ENCODE data around the gene CDH1. TPM values are rescaled to one million over a fixed set of nuclear protein-coding genes. Genes with fewer than 3 reads are reported as not detected.
A peak's percentile ranks its signal among the peaks of the same experiment; 100 is the strongest.
"Not testable (repeated sequence)": the region's sequence is repeated elsewhere in the genome, so short reads cannot be mapped to it uniquely, and the experiment has no call there.

Gene CDH1
- total RNA-seq, 1 experiment from 2014 or later = not detected

- Histone ChIP-seq H3K36me3 (no peaks in the 10 kb centered on the region), H3K4me3 (no peak overlapping the region), H3K27me3 (no peaks in the 10 kb centered on the region), H3K9me3 (no peaks in the 10 kb centered on the region)
- no peak for DNase-seq
These were observed 38.0 kb downstream of the CDH1 start for GRCh38 chr16:68774982-68775634.

DNA sequence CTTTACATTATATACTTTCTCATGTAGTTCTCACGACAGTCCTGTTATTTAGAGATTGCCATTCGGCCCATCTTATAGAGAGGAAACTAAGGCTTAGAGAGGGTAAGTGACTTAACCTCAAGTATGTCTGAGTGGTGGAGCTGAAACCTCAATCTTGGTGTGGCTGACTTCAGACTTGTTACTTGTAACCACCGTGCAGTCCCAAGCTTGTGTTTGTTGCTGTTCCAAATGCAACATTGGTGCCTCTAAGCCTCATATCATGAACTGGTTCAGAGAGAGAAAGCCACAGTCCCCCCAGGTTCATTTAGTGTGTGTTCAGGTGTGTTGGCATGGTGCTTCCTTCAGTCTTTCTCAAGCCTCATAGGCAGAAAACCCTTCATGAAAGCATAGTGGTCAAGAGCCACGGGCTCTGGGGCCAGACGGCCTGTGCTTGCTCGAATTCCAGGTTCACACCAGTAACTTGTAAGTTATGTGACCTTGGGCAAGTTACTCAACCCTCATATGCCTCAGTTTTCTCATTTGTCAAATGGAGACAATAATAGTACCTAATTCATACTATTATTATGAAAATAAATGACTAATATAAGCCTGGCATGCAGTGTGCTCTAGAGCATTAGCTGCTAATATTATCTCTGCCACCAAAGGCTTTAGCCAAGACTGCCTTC, 39.9 kb downstream of the CDH1 start:
- H3K9me3 ChIP-seq = no peaks in the 10 kb centered on the region
- H3K27me3 ChIP-seq = no peaks in the 10 kb centered on the region
- no peaks in the 10 kb centered on the region for H3K36me3 ChIP-seq
- DNase-seq = no peak
- H3K4me3 ChIP-seq = no peak overlapping the region

DNA sequence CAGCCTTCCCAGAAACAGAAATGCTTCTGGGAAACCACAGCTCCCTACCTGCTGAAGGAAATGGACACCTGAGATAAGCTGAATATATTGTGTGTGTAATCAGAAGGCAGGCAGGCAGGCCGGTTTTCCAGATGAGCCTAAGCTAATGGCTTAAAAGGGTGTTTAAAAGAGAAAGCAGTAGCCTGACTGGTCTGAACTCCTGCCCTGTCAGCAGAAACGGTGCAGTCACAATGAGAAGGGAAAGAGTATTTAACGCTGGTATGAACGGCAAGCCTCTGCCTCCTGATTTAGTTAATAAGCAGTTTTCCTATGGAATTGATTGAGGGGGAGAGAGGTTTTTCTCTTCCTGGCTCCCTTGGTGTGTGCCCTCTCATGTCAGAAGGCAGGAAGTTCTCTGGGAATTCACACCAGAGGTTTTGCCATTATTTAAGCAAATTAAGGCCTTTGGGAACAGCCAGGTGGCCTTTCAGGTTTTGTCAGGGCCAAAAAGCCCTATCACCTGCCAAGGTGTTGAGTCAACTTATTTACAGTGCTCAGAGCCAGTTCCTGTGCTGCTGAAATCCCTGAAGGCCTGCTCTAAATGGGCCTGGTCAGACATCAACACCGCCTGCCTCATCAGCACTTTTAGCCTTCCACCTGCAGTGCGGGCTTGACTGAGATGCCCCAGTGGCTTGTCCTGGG, 41.6 kb downstream of the CDH1 start:
- Histone ChIP-seq H3K4me3 (no peak overlapping the region), H3K27me3 (no peaks in the 10 kb centered on the region), H3K36me3 (no peaks in the 10 kb centered on the region), H3K9me3 (no peaks in the 10 kb centered on the region)
- no peak for DNase-seq

DNA sequence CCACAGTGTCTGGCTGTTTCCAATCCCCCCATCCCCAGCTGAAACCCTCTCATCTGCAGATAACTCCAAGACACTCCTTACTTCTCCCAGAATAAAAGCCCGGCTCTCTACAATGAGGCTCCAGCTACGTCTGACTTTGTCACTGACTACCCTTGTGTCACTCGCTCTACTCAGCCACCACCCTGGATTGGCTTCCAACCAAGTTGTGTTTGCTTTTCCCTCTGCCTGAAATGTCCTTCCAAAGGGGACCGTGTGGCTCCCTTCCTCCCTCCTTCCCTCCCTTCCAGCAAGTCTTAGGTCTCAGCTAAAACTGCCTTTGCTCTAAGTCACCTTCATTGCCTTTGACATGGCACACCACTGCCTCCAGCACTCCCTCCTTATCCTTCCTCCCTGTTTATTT, 42.8 kb downstream of the CDH1 start:
- no peaks in the 10 kb centered on the region for H3K27me3 ChIP-seq
- DNase-seq = no peak
- H3K9me3 ChIP-seq = no peaks in the 10 kb centered on the region
- no peak overlapping the region for H3K4me3 ChIP-seq
- H3K36me3 ChIP-seq = no peaks in the 10 kb centered on the region

DNA sequence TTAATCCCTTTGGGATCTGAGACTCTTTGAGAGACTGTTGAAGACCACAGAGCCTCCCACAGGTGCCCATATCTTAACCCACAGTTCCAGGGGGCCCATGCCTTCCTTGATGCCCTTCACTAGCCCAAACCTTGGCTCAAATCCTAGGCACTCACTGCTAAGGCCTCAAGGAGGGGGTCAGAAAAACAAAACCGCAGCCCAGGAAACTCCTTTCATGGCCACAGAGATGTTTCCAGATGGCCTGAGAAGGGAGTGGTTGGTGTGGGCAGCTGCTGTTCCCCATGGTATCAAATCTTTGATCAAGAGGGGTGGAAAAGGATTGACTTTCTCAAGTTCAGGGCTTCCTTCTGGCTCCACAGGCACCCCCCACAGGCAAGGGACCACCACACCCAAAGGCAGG, 44.7 kb downstream of the CDH1 start:
- DNase-seq = no peak
- Histone ChIP-seq H3K9me3 (no peaks in the 10 kb centered on the region), H3K4me3 (no peak overlapping the region), H3K27me3 (no peaks in the 10 kb centered on the region), H3K36me3 (no peaks in the 10 kb centered on the region)

- DNase-seq = no peak
- Histone ChIP-seq H3K4me3 (no peak overlapping the region), H3K9me3 (no peaks in the 10 kb centered on the region), H3K36me3 (no peaks in the 10 kb centered on the region), H3K27me3 (no peaks in the 10 kb centered on the region)
These were observed 45.4 kb downstream of the CDH1 start for GRCh38 chr16:68782198-68783174.

GRCh38 chr16:68784226-68784625, 47.1 kb downstream of the CDH1 start:
- DNase-seq = no peak
- Histone ChIP-seq H3K4me3 (no peak overlapping the region), H3K27me3 (no peaks in the 10 kb centered on the region), H3K9me3 (no peaks in the 10 kb centered on the region), H3K36me3 (no peaks in the 10 kb centered on the region)

DNA sequence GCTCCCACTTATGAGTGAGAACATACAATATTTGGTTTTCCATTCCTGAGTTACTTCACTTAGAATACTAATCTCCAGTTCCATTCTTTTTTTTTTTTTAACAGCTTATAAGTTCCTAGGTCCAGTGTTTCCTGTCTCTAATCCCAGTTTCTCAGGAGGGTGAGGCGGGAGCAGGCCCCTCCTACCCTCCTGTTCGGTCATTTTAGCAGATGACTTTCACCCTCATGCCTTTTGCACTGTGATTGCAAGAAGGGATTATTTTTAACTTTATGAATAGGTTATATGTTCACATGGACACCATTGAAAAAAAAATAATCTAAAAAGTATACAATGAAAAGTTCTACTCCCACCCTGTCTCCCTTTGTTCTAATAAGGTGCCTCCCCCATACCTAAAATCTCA, 47.6 kb downstream of the CDH1 start:
- H3K36me3 ChIP-seq = no peaks in the 10 kb centered on the region
- no peaks in the 10 kb centered on the region for H3K27me3 ChIP-seq
- DNase-seq = no peak
- H3K4me3 ChIP-seq = no peak overlapping the region
- no peaks in the 10 kb centered on the region for H3K9me3 ChIP-seq

GRCh38 chr16:68785715-68786114, 48.6 kb downstream of the CDH1 start:
- no peaks in the 10 kb centered on the region for H3K9me3 ChIP-seq
- no peaks in the 10 kb centered on the region for H3K36me3 ChIP-seq
- H3K4me3 ChIP-seq = no peak overlapping the region
- no peak for DNase-seq
- no peaks in the 10 kb centered on the region for H3K27me3 ChIP-seq

DNA sequence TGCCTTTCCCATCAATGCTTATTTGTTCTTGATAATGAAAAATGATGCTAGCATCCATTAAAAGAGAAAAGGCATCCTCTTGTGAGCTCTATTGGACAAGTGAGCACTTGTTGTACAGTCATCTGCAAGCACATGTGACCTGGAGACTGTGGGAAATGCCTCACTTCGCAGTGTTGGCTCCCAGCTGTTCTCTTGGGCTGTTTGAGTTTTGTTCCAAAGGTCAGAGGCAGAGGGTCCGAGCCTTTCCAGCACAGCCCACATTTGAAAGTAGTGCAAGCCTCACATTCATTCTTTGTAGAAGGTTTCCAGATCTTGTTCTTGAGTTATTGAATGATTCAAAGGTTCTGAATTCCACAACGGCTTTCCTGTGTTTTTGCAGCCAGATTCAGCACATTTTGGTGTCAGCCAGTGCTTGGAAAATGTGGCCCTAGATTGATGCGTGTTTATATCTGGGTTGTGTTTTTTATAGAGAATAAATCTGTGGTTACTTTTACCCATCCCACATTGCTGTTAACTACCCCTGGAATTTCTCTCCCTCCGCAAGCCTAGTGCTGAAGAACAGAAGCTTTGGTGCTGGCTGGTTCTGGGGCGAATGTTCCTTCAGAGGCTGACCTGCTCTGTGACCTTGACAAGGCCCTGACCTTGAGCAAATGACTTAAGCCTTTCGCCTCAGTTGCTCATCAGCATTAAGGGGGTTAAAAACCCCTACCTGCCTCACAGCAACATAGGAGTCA, 49.8 kb downstream of the CDH1 start:
- Histone ChIP-seq H3K9me3 (no peaks in the 10 kb centered on the region), H3K4me3 (no peak overlapping the region), H3K27me3 (no peaks in the 10 kb centered on the region), H3K36me3 (no peaks in the 10 kb centered on the region)
- DNase-seq = peak; percentile 15

GRCh38 chr16:68787419-68787807, 50.3 kb downstream of the CDH1 start:
- H3K4me3 ChIP-seq, H3K36me3 ChIP-seq, H3K9me3 ChIP-seq, DNase-seq, H3K27me3 ChIP-seq: not testable (repeated sequence)

DNA sequence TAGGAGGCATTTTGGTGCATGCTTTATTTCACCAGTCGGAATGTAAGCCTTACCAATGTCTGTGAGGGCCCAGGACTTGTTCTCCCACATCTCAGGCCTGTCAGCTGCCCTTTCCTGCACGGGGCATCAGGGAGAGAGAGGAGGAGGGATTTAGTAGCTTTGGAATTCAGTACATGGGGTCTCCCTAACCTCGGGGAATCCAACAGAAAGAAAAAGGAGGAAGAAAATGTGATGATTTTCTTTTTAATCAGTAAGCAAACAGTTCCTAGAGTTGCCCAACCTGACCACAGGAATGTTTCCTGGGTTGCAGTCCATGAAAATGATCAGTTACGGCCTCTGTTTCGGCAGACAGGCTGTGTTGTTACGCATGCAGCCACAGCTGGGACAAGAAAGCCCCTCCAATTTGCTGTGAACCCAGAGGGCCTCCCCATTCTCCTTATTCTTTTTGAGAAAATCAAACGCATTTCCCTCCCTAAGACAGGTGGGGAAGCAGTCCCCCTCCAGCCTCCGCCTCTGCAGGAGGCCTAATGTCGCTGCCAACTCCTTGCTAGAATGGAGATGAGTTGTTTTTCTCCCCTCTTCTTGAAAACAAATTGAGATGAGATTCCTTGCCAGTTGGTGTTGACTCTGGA, 53.2 kb downstream of the CDH1 start:
- no peaks in the 10 kb centered on the region for H3K27me3 ChIP-seq
- no peak overlapping the region for H3K4me3 ChIP-seq
- H3K9me3 ChIP-seq = no peaks in the 10 kb centered on the region
- no peaks in the 10 kb centered on the region for H3K36me3 ChIP-seq
- DNase-seq = peak; percentile 44

DNA sequence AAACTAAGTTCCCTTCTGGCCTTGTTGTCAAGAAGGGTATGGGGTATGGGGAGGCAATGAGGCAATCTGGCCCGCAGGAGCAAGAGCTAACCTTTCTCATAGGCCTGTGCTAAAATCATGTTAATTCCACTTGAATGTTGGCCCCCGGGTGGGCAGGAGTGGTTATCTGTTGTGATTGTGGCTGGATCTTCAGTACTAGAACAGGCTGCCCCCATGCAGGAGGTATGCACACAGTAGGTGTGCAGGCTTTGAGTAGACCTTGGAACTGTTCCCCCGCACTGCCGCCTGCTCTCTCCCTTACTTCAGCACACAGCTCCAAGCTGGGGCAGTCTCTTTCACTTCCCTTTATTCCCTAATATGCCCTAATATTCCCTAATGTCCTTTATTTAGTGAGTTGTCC, 53.9 kb downstream of the CDH1 start:
- H3K36me3 ChIP-seq = no peaks in the 10 kb centered on the region
- H3K4me3 ChIP-seq = no peak overlapping the region
- H3K27me3 ChIP-seq = no peaks in the 10 kb centered on the region
- H3K9me3 ChIP-seq = no peaks in the 10 kb centered on the region
- no peak for DNase-seq

GRCh38 chr16:68792465-68793324, 55.6 kb downstream of the CDH1 start:
- Histone ChIP-seq H3K9me3 (no peaks in the 10 kb centered on the region), H3K27me3 (no peaks in the 10 kb centered on the region), H3K4me3 (no peak overlapping the region), H3K36me3 (no peaks in the 10 kb centered on the region)
- no peak for DNase-seq

DNA sequence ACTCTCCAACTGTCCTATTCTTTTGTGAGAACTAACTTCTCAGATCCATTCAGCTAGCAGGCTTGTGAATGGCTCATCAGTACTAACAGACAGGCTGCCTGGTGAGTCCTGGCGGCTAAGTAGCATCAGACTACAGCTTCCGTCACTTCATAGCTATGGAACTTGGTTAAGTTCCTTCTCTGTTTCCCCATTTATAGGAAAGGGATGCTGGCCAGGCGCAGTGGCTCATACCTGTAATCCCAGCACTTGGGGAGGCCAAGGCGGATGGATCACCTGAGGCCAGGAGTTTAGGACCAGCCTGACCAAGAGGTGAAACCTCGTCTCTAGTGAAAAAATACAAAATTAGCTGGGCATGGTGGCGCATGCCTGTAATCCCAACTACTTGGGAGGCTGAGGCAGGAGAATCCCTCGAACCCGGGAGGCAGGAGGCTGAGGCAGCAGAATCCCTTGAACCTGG, 56.3 kb downstream of the CDH1 start:
- Histone ChIP-seq H3K27me3 (no peaks in the 10 kb centered on the region), H3K9me3 (no peaks in the 10 kb centered on the region), H3K36me3 (no peaks in the 10 kb centered on the region), H3K4me3 (no peak overlapping the region)
- DNase-seq = no peak
